ENCODE measurements around the gene DHCR7. TPM values are rescaled to one million over a fixed set of nuclear protein-coding genes. Genes with fewer than 3 reads are reported as not detected.
"Not testable (repeated sequence)": the region's sequence is repeated elsewhere in the genome, so short reads cannot be mapped to it uniquely, and the experiment has no call there.

The DHCR7 gene
- total and polyA plus RNA-seq, 2 donors from 2014 or later = 17.8 to 35.2 TPM

GRCh38 chr11:71426413-71426812 lies 21.8 kb downstream of the DHCR7 start:
- FAIRE-seq = no peak

GRCh38 chr11:71425860-71426259 lies 22.3 kb downstream of the DHCR7 start:
- no peak for DNase-seq
- Histone ChIP-seq H3K27ac (ENCODE audit: low read depth in 2 of 2, low read length in 2 of 2) (no peak overlapping the region), H3K9me3 (ENCODE audit: control insufficient read depth in 2 of 3, insufficient read depth in 1 of 3, low read length in 3 of 3) (no peaks in the 10 kb centered on the region), H3K27me3 (ENCODE audit: control insufficient read depth, insufficient read depth, low read length) (no peaks in the 10 kb centered on the region), H3K36me3 (ENCODE audit: control insufficient read depth in 2 of 3, insufficient read depth in 3 of 3, low read length in 3 of 3) (no peaks in the 10 kb centered on the region), H3K4me3 (ENCODE audit: low read length in 3 of 3) (no peak overlapping the region), H3K9ac (ENCODE audit: low read length in 3 of 3) (no peak overlapping the region), H3K4me1 (ENCODE audit: control insufficient read depth in 2 of 3, insufficient read depth in 2 of 3, low read depth in 1 of 3, low read length in 3 of 3) (no peaks in the 10 kb centered on the region)
- no peak for FAIRE-seq
- TF ChIP-seq CTCF (IDR thresholded peaks at IDR 0.05; ENCODE audit: borderline replicate concordance, extremely low read depth, insufficient read depth) = no peak
- intact Hi-C loops (cut with DNase I) = no loop called here

More at GRCh38 chr11:71426413-71426812, 21.8 kb downstream of the DHCR7 start:
- Histone ChIP-seq H3K36me3 (ENCODE audit: control insufficient read depth in 2 of 3, insufficient read depth in 3 of 3, low read length in 3 of 3) (no peaks in the 10 kb centered on the region), H3K27me3 (ENCODE audit: control insufficient read depth, insufficient read depth, low read length) (no peaks in the 10 kb centered on the region), H3K27ac (ENCODE audit: low read depth in 2 of 2, low read length in 2 of 2) (no peak overlapping the region), H3K4me3 (ENCODE audit: low read length in 3 of 3) (no peak overlapping the region), H3K9ac (ENCODE audit: low read length in 3 of 3) (no peak overlapping the region), H3K4me1 (ENCODE audit: control insufficient read depth in 2 of 3, insufficient read depth in 2 of 3, low read depth in 1 of 3, low read length in 3 of 3) (no peaks in the 10 kb centered on the region), H3K9me3 (ENCODE audit: control insufficient read depth in 2 of 3, insufficient read depth in 1 of 3, low read length in 3 of 3) (no peaks in the 10 kb centered on the region)
- DNase-seq = no peak
- intact Hi-C loops (cut with DNase I) = no loop called here
- TF ChIP-seq CTCF (IDR thresholded peaks at IDR 0.05; ENCODE audit: borderline replicate concordance, extremely low read depth, insufficient read depth) = no peak

GRCh38 chr11:71425409-71425808 lies 22.8 kb downstream of the DHCR7 start:
- no peaks in the 10 kb centered on the region for H3K27me3 ChIP-seq (ENCODE audit: control insufficient read depth, insufficient read depth, low read length)
- TF ChIP-seq CTCF (IDR thresholded peaks at IDR 0.05; ENCODE audit: borderline replicate concordance, extremely low read depth, insufficient read depth) = no peak
- H3K27ac ChIP-seq (ENCODE audit: low read depth in 2 of 2, low read length in 2 of 2) = no peak overlapping the region
- H3K4me1 ChIP-seq (ENCODE audit: control insufficient read depth in 2 of 3, insufficient read depth in 2 of 3, low read depth in 1 of 3, low read length in 3 of 3) = no peaks in the 10 kb centered on the region
- intact Hi-C loops (cut with DNase I) = no loop called here
- H3K9me3 ChIP-seq (ENCODE audit: control insufficient read depth in 2 of 3, insufficient read depth in 1 of 3, low read length in 3 of 3) = no peaks in the 10 kb centered on the region
- H3K36me3 ChIP-seq (ENCODE audit: control insufficient read depth in 2 of 3, insufficient read depth in 3 of 3, low read length in 3 of 3) = no peaks in the 10 kb centered on the region
- no peak overlapping the region for H3K4me3 ChIP-seq (ENCODE audit: low read length in 3 of 3)
- DNase-seq (no peak), FAIRE-seq (no peak)
- H3K9ac ChIP-seq (ENCODE audit: low read length in 3 of 3) = no peak overlapping the region

- H3K36me3 ChIP-seq (ENCODE audit: control insufficient read depth in 2 of 3, insufficient read depth in 3 of 3, low read length in 3 of 3) = no peaks in the 10 kb centered on the region
These were observed 24.9 kb downstream of the DHCR7 start for GRCh38 chr11:71423181-71423790.

GRCh38 chr11:71422318-71422717 lies 25.9 kb downstream of the DHCR7 start:
- H3K4me1 ChIP-seq (ENCODE audit: control insufficient read depth in 2 of 3, insufficient read depth in 2 of 3, low read depth in 1 of 3, low read length in 3 of 3); H3K9me3 ChIP-seq (ENCODE audit: control insufficient read depth in 2 of 3, insufficient read depth in 1 of 3, low read length in 3 of 3); H3K36me3 ChIP-seq (ENCODE audit: control insufficient read depth in 2 of 3, insufficient read depth in 3 of 3, low read length in 3 of 3); H3K27me3 ChIP-seq (ENCODE audit: control insufficient read depth, insufficient read depth, low read length); H3K9ac ChIP-seq (ENCODE audit: low read length in 3 of 3); H3K27ac ChIP-seq (ENCODE audit: low read depth in 2 of 2, low read length in 2 of 2); intact Hi-C loops (cut with DNase I); H3K4me3 ChIP-seq (ENCODE audit: low read length in 3 of 3); DNase-seq; FAIRE-seq: not testable (repeated sequence)

More at GRCh38 chr11:71423181-71423790, 24.9 kb downstream of the DHCR7 start:
- Histone ChIP-seq H3K27ac (ENCODE audit: low read depth in 2 of 2, low read length in 2 of 2) (no peak overlapping the region), H3K4me1 (ENCODE audit: control insufficient read depth in 2 of 3, insufficient read depth in 2 of 3, low read depth in 1 of 3, low read length in 3 of 3) (no peaks in the 10 kb centered on the region), H3K9me3 (ENCODE audit: control insufficient read depth in 2 of 3, insufficient read depth in 1 of 3, low read length in 3 of 3) (no peaks in the 10 kb centered on the region), H3K27me3 (ENCODE audit: control insufficient read depth, insufficient read depth, low read length) (no peaks in the 10 kb centered on the region), H3K9ac (ENCODE audit: low read length in 3 of 3) (no peak overlapping the region), H3K4me3 (ENCODE audit: low read length in 3 of 3) (no peak overlapping the region)
- FAIRE-seq = no peak
- intact Hi-C loops (cut with DNase I) = no loop called here
- no peak for DNase-seq
- TF ChIP-seq CTCF (IDR thresholded peaks at IDR 0.05; ENCODE audit: borderline replicate concordance, extremely low read depth, insufficient read depth) = no peak
